Gastrocnemius medialis (tissue), 4 donors: ENCODE measurements around the gene GALNT16.

Experiments
- CTCF ChIP-seq, 5 experiments: fragments of 450-650 bp in 3 of 5; fragments of 200-600 bp in 2 of 5; sonication (generic) in 2 of 5; IDR thresholded peaks in 4 of 5; conservative IDR thresholded peaks in 1 of 5; 1 replicate in 4 of 5; 2 replicates in 1 of 5; pipeline ENCODE4 v1.5.1; 2016 to 2019; ENCODE audit warnings: antibody characterized with exemption in 5 of 5, mild to moderate bottlenecking in 3 of 5, moderate library complexity in 3 of 5
- POLR2A ChIP-seq, 2 donors: fragments of 450-650 bp; IDR thresholded peaks; one replicate each; pipeline ENCODE4 v1.6.1; 2017; ENCODE audit warnings: antibody characterized with exemption in 2 of 2, mild to moderate bottlenecking in 2 of 2, moderate library complexity in 2 of 2

- no peak for TF ChIP-seq CTCF (IDR thresholded peaks at IDR 0.05 in 4 of 5, conservative IDR thresholded peaks at IDR 0.05 in 1 of 5)
- TF ChIP-seq POLR2A (IDR thresholded peaks at IDR 0.05), result no peak
Measured at GRCh38 chr14:69237142-69237541, 22.8 kb upstream of the GALNT16 start.
